SK-N-SH (cell line): ENCODE data around the gene CDK5RAP1. TPM values are rescaled to one million over a fixed set of nuclear protein-coding genes. Genes with fewer than 3 reads are reported as not detected.
"Not testable (repeated sequence)": the region's sequence is repeated elsewhere in the genome, so short reads cannot be mapped to it uniquely, and the experiment has no call there.

Source experiments
- CTCF ChIA-PET: fragments of 300-600, 350-600 bp; formaldehyde crosslinking; extraction: SDS; loops from one replicate; lab custom pipeline; 2021; lab: Yijun Ruan, JAX
- POLR2A ChIA-PET: fragments of 350-600 bp; sonication (Branson Sonifier 250); formaldehyde crosslinking; extraction: SDS; loops from one replicate; lab custom pipeline; 2020; ENCODE audit warnings: antibody characterized with exemption, inconsistent platforms; lab: Yijun Ruan, JAX
- DNase-seq: peaks from one replicate; pipeline ENCODE4 v3.0.0; 2012
- H2AFZ ChIP-seq: fragments of 200-600 bp; sonication (generic); 2 replicates; pipeline ENCODE4 v1.8.1; 2016; ENCODE audit warnings: antibody characterized with exemption, mild to moderate bottlenecking, low read depth
- H3F3A ChIP-seq: fragments of 200-600 bp; sonication (generic); replicated peaks from 2 replicates; pipeline ENCODE3; 2016; ENCODE audit warnings: antibody characterized with exemption, mild to moderate bottlenecking; ENCODE audit not compliant: insufficient read depth
- H3K27ac ChIP-seq, 2 experiments: fragments of 200-500 bp in 1 of 2; fragments of 200-600 bp in 1 of 2; sonication (Bioruptor generic) in 1 of 2; sonication (generic), shearing (Covaris generic) in 1 of 2; 2 replicates each; pipeline versions ENCODE4 v1.5.1 to v1.6.1; 2014 to 2016; ENCODE audit warnings: low read depth in 2 of 2, inconsistent platforms in 1 of 2, low read length in 1 of 2, mild to moderate bottlenecking in 1 of 2, mixed read lengths in 1 of 2
- H3K27me3 ChIP-seq: fragments of 200-600 bp; sonication (generic), shearing (Covaris generic); 2 replicates; pipeline ENCODE4 v1.6.1; 2016; ENCODE audit warnings: mixed run types; ENCODE audit not compliant: insufficient read depth
- H3K36me3 ChIP-seq, 2 experiments: fragments of 200-500 bp in 1 of 2; fragments of 200-600 bp in 1 of 2; sonication (Bioruptor generic) in 1 of 2; sonication (generic) in 1 of 2; replicated peaks in 1 of 2; 2 replicates each; pipeline versions ENCODE3 to v1.5.1; 2014 to 2016; ENCODE audit warnings: low read length in 1 of 2, mild to moderate bottlenecking in 1 of 2; ENCODE audit not compliant: insufficient read depth in 2 of 2, control insufficient read depth in 1 of 2
- H3K4me1 ChIP-seq, 2 experiments: fragments of 200-500 bp in 1 of 2; fragments of 200-600 bp in 1 of 2; sonication (Bioruptor generic) in 1 of 2; sonication (generic), shearing (Covaris generic) in 1 of 2; 2 replicates each; pipeline versions ENCODE4 v1.5.1 to v1.6.1; 2014 to 2016; ENCODE audit warnings: low read depth in 1 of 2, low read length in 1 of 2, mixed run types in 1 of 2; ENCODE audit not compliant: insufficient read depth in 2 of 2, control insufficient read depth in 1 of 2
- H3K4me2 ChIP-seq: fragments of 200-600 bp; sonication (generic), shearing (Covaris generic); 2 replicates; pipeline ENCODE4 v1.6.1; 2017; ENCODE audit warnings: mixed run types
- H3K4me3 ChIP-seq, 2 experiments: fragments of 200-500 bp in 1 of 2; fragments of 200-600 bp in 1 of 2; sonication (Bioruptor generic) in 1 of 2; sonication (generic), shearing (Covaris generic) in 1 of 2; 2 replicates each; pipeline versions ENCODE4 v1.5.1 to v1.8.1; 2014 to 2016; ENCODE audit warnings: low read depth in 2 of 2, inconsistent platforms in 1 of 2, low read length in 1 of 2, mild to moderate bottlenecking in 1 of 2, mixed read lengths in 1 of 2, moderate library complexity in 1 of 2
- H3K79me2 ChIP-seq: fragments of 200-600 bp; sonication (generic); 2 replicates; pipeline ENCODE4 v1.8.1; 2017; ENCODE audit warnings: mild to moderate bottlenecking; ENCODE audit not compliant: insufficient read depth
- H3K9ac ChIP-seq: fragments of 200-600 bp; sonication (generic); 2 replicates; pipeline ENCODE4 v1.6.1; 2017; ENCODE audit warnings: mixed run types
- H3K9me2 ChIP-seq: fragments of 200-600 bp; sonication (generic); 2 replicates; pipeline ENCODE4 v1.6.1; 2017; ENCODE audit warnings: mixed run types
- H3K9me3 ChIP-seq: fragments of 200-600 bp; sonication (generic); 2 replicates; pipeline ENCODE4 v1.6.1; 2017; ENCODE audit warnings: mixed run types, mild to moderate bottlenecking, moderate library complexity
- H4K20me1 ChIP-seq: fragments of 200-600 bp; sonication (generic); 2 replicates; pipeline ENCODE4 v1.6.1; 2017; ENCODE audit warnings: mild to moderate bottlenecking, mixed run types; ENCODE audit not compliant: insufficient read depth
- CTCF ChIP-seq: fragments of 200-600 bp; sonication (generic); IDR thresholded peaks from 2 replicates; pipeline ENCODE4 v1.6.1; 2017; ENCODE audit warnings: antibody characterized with exemption, mild to moderate bottlenecking, moderate library complexity
- GABPA ChIP-seq: IDR thresholded peaks from 2 replicates; pipeline ENCODE4 v1.4.0; 2012; ENCODE audit warnings: low read depth, mild to moderate bottlenecking
- PBX3 ChIP-seq: IDR thresholded peaks from 2 replicates; pipeline ENCODE4; 2012
- RAD21 ChIP-seq: IDR thresholded peaks from 2 replicates; pipeline ENCODE4 v1.6.1; 2012; ENCODE audit warnings: mild to moderate bottlenecking, low read length
- SIN3A ChIP-seq: IDR thresholded peaks from 2 replicates; pipeline ENCODE4 v1.6.1; 2012; ENCODE audit warnings: low read depth, mild to moderate bottlenecking, low read length, moderate library complexity, borderline replicate concordance
- USF1 ChIP-seq: IDR thresholded peaks from 2 replicates; pipeline ENCODE4 v1.4.0; 2012; ENCODE audit warnings: low read depth, borderline replicate concordance
- YY1 ChIP-seq: IDR thresholded peaks from 2 replicates; pipeline ENCODE4 v1.4.0; 2012; ENCODE audit warnings: low read depth, mild to moderate bottlenecking
- WGBS: methylation state at CpG from one replicate; pipeline ENCODE4 v1.1.6; 2017; ENCODE audit warnings: low lambda C conversion rate; 5-methylcytosine and 5-hydroxymethylcytosine counted together
- polyA plus RNA-seq, 3 experiments: library from polyadenylated mRNA; depleted of rRNA; stranded (reverse); fragments of >200 nt; gene quantifications; 2 replicates each; pipeline ENCODE4 v1.2.3, GENCODE V29; 2012

The CDK5RAP1 gene
- polyA plus RNA-seq, 1 of the 3 experiments (the other 2 are of a cell fraction): 30.5 TPM

GRCh38 chr20:33441142-33441955 is 40.0 kb upstream of the CDK5RAP1 start:
- Histone ChIP-seq H3F3A (peaks cover 4% of the 10 kb centered on the region), H4K20me1 (no peaks in the 10 kb centered on the region), H3K4me1 (peaks cover 0 to 13% of the 10 kb centered on the region in 2 experiments; a peak in 1 of 4 replicates), H3K9ac (no peak overlapping the region), H3K27me3 (no peaks in the 10 kb centered on the region), H3K79me2 (no peaks in the 10 kb centered on the region), H3K9me3 (no peaks in the 10 kb centered on the region), H2AFZ (no peak overlapping the region), H3K9me2 (no peaks in the 10 kb centered on the region), H3K4me3 (no peak overlapping the region), H3K4me2 (no peak overlapping the region), H3K27ac (no peak overlapping the region), H3K36me3 (no peaks in the 10 kb centered on the region)
- 99% methylated on average over 4 of the region's 7 CpGs for WGBS
- DNase-seq: no peak
- no peak for TF ChIP-seq RAD21
- TF ChIP-seq SIN3A: no peak
- TF ChIP-seq USF1: no peak
- no peak for TF ChIP-seq GABPA
- TF ChIP-seq CTCF: no peak
- no peak for TF ChIP-seq YY1
- no peak for TF ChIP-seq PBX3
- ChIA-PET POLR2A (no interaction called here), CTCF (interaction anchor here (0.5 to 2.4 kb wide), 4 partner anchors 212 to 539 kb away, joined by 3 to 9 read pairs (median 4); no protein-coding TSS in a partner anchor)

- H3K9ac ChIP-seq, H2AFZ ChIP-seq, H3K36me3 ChIP-seq, H3F3A ChIP-seq, POLR2A ChIA-PET, H3K27me3 ChIP-seq, H4K20me1 ChIP-seq, H3K4me3 ChIP-seq, H3K79me2 ChIP-seq, H3K9me3 ChIP-seq, H3K9me2 ChIP-seq, H3K27ac ChIP-seq, DNase-seq, H3K4me2 ChIP-seq: not testable (repeated sequence)
- WGBS: 98% methylated on average over 7 of the region's 7 CpGs
- CTCF ChIA-PET: interaction anchor here (2.4 kb wide), 1 partner anchor 213 kb away, joined by 9 read pairs; no protein-coding TSS in a partner anchor
- H3K4me1 ChIP-seq: peaks cover 0 to 13% of the 10 kb centered on the region in 2 experiments; a peak in 1 of 4 replicates
These were observed 39.2 kb upstream of the CDK5RAP1 start for GRCh38 chr20:33440562-33440961.
